Keratinocyte (primary cell): Measurements from ENCODE around the gene S100A12. TPM values are rescaled to one million over a fixed set of nuclear protein-coding genes. Genes with fewer than 3 reads are reported as not detected.
"Not testable (repeated sequence)": the region's sequence is repeated elsewhere in the genome, so short reads cannot be mapped to it uniquely, and the experiment has no call there.

Source experiments
- DNase-seq: peaks from one replicate; pipeline ENCODE4 v3.0.0-alpha.2; 2011; ENCODE audit warnings: low read depth, missing footprints, low spot score
- FAIRE-seq: peaks from 2 replicates; lab custom pipeline; 2011; peaks lifted over from hg19 to GRCh38; lab: Jason Lieb, UNC
- H2AFZ ChIP-seq: 2 replicates; pipeline ENCODE4 v1.6.0; 2012; ENCODE audit warnings: low read length, control low read depth, inconsistent platforms; ENCODE audit not compliant: control insufficient read depth
- H3K27ac ChIP-seq: 2 replicates; pipeline ENCODE4 v1.5.1; 2011; ENCODE audit warnings: low read length; ENCODE audit not compliant: control insufficient read depth, insufficient read depth
- H3K27me3 ChIP-seq: 3 replicates; pipeline ENCODE4 v1.6.0; 2011; ENCODE audit warnings: low read length; ENCODE audit not compliant: control insufficient read depth, insufficient read depth; ENCODE audit errors: extremely low read depth
- H3K36me3 ChIP-seq, 2 experiments: 2 replicates in 1 of 2; 3 replicates in 1 of 2; pipeline ENCODE4 v1.5.1; 2011; ENCODE audit warnings: low read length in 2 of 2, mild to moderate bottlenecking in 1 of 2; ENCODE audit not compliant: control insufficient read depth in 2 of 2, insufficient read depth in 2 of 2; ENCODE audit errors: extremely low read depth in 1 of 2
- H3K4me1 ChIP-seq: 3 replicates; pipeline ENCODE4 v1.5.1; 2011; ENCODE audit warnings: low read length; ENCODE audit not compliant: control insufficient read depth, insufficient read depth; ENCODE audit errors: extremely low read depth
- H3K4me2 ChIP-seq: 3 replicates; pipeline ENCODE4 v1.6.0; 2011; ENCODE audit warnings: low read depth, low read length; ENCODE audit not compliant: control insufficient read depth, insufficient read depth; ENCODE audit errors: extremely low read depth
- H3K4me3 ChIP-seq, 3 experiments: fragments of 200-600 bp in 1 of 3; sonication (generic) in 1 of 3; 2 replicates in 2 of 3; 3 replicates in 1 of 3; pipeline ENCODE4 v1.5.1; 2011 to 2016; ENCODE audit warnings: low read length in 3 of 3, mild to moderate bottlenecking in 3 of 3, control low read depth in 2 of 3, inconsistent platforms in 1 of 3, low read depth in 1 of 3, mixed read lengths in 1 of 3, mixed run types in 1 of 3, moderate library complexity in 1 of 3; ENCODE audit not compliant: control insufficient read depth in 2 of 3, insufficient read depth in 2 of 3; ENCODE audit errors: extremely low read depth in 1 of 3
- H3K79me2 ChIP-seq: 2 replicates; pipeline ENCODE4 v1.6.0; 2012; ENCODE audit warnings: low read length; ENCODE audit not compliant: control insufficient read depth, insufficient read depth
- H3K9ac ChIP-seq: 3 replicates; pipeline ENCODE4 v1.6.0; 2011; ENCODE audit warnings: low read length; ENCODE audit not compliant: control insufficient read depth, insufficient read depth; ENCODE audit errors: extremely low read depth
- H3K9me1 ChIP-seq: 3 replicates; pipeline ENCODE4 v1.6.0; 2011; ENCODE audit warnings: low read length; ENCODE audit not compliant: control insufficient read depth, insufficient read depth; ENCODE audit errors: extremely low read depth
- H3K9me3 ChIP-seq: 2 replicates; pipeline ENCODE4 v1.5.1; 2012; ENCODE audit warnings: low read depth, low read length; ENCODE audit not compliant: control insufficient read depth
- H4K20me1 ChIP-seq: 3 replicates; pipeline ENCODE4 v1.6.0; 2011; ENCODE audit warnings: low read length; ENCODE audit not compliant: control insufficient read depth, insufficient read depth; ENCODE audit errors: extremely low read depth
- CTCF ChIP-seq, 3 experiments: IDR thresholded peaks in 1 of 3; conservative IDR thresholded peaks in 1 of 3; optimal IDR thresholded peaks in 1 of 3; 2 replicates in 2 of 3; 3 replicates in 1 of 3; pipeline versions ENCODE3 to v1.5.1; 2011; ENCODE audit warnings: low read length in 3 of 3, mild to moderate bottlenecking in 3 of 3, moderate library complexity in 2 of 3, control low read depth in 1 of 3, inconsistent platforms in 1 of 3; ENCODE audit not compliant: insufficient read depth in 2 of 3; ENCODE audit errors: extremely low read depth in 1 of 3
- EZH2 ChIP-seq: IDR thresholded peaks from one replicate; pipeline ENCODE4 v1.6.1; 2012; ENCODE audit warnings: inconsistent platforms, mild to moderate bottlenecking, low read length, moderate library complexity
- dilution Hi-C: fragments of 300-500 bp; cut with MboI; formaldehyde crosslinking; loops from one replicate; pipeline ENCODE4 v1.7.0; 2020; ENCODE audit warnings: low sequenced_read_pairs; ENCODE audit not compliant: extremely low pct_ligation_motif_present
- polyA plus RNA-seq, 5 experiments: library from polyadenylated mRNA; depleted of rRNA in 3 of 5; stranded (reverse) in 3 of 5; stranded (forward) in 1 of 5; unstranded in 1 of 5; fragments of >200 nt; gene quantifications; 1 replicate in 1 of 5; 2 replicates in 3 of 5; 3 replicates in 1 of 5; pipeline versions ENCODE4 v1.2.1 to v1.2.3, GENCODE V29; 2011 to 2012; ENCODE audit warnings: missing spikeins in 2 of 5, low read depth in 1 of 5, low replicate concordance in 1 of 5

Gene S100A12
- polyA plus RNA-seq, 1 donor (not counting 4 experiments of a cell fraction or from before 2014, with no cell fraction given) = 1.5 TPM

GRCh38 chr1:153407274-153407673, 31.9 kb upstream of the S100A12 start:
- H3K4me3 ChIP-seq, DNase-seq, H4K20me1 ChIP-seq, H3K9ac ChIP-seq, H2AFZ ChIP-seq, H3K9me3 ChIP-seq, H3K79me2 ChIP-seq, H3K27ac ChIP-seq, H3K9me1 ChIP-seq, H3K4me2 ChIP-seq, FAIRE-seq, H3K4me1 ChIP-seq, H3K36me3 ChIP-seq: not testable (repeated sequence)
- dilution Hi-C loops = loop anchor here (10.0 kb wide), 1 partner anchor 52 kb away; the partner anchor contains the start of gene S100A9
- peaks cover 16% of the 10 kb centered on the region for H3K27me3 ChIP-seq

GRCh38 chr1:153405825-153406599, 30.6 kb upstream of the S100A12 start:
- dilution Hi-C loops = loop anchor here (10.0 kb wide), 1 partner anchor 51 kb away; the partner anchor contains the start of gene S100A9
- H3K27ac ChIP-seq, H3K9me3 ChIP-seq, DNase-seq, H3K36me3 ChIP-seq, H2AFZ ChIP-seq, H4K20me1 ChIP-seq, FAIRE-seq, H3K4me1 ChIP-seq, H3K9ac ChIP-seq, H3K9me1 ChIP-seq, H3K4me3 ChIP-seq, H3K4me2 ChIP-seq, H3K79me2 ChIP-seq: not testable (repeated sequence)
- peaks cover 23% of the 10 kb centered on the region for H3K27me3 ChIP-seq

DNA sequence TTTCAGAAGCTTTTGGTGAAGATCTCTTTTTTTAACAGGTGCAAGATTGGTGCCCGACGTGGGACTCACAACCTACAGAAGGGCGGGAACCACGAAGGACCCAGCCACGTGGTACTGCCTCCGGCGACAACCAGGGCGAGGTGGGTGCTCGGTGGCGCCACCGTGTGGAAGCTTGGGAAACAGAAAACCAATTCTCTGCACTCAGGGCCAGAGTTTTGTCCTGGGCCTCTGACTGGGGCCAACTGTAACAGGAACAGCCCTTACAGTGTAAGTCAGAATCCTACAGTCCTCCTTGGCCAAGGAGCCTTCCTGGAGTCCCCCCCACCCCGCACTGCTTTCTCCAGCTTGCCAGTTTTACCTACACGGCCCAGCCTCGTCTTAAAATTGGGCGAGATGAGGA, 29.3 kb upstream of the S100A12 start:
- no peak for DNase-seq
- Histone ChIP-seq H2AFZ (no peak overlapping the region), H3K79me2 (no peaks in the 10 kb centered on the region), H3K36me3 (no peaks in the 10 kb centered on the region), H3K9ac (no peak overlapping the region), H3K27me3 (peaks cover 23% of the 10 kb centered on the region), H3K4me2 (no peak overlapping the region), H3K4me1 (no peaks in the 10 kb centered on the region), H3K4me3 (no peak overlapping the region), H3K9me3 (no peaks in the 10 kb centered on the region), H3K27ac (no peak overlapping the region), H3K9me1 (no peaks in the 10 kb centered on the region), H4K20me1 (no peaks in the 10 kb centered on the region)
- no peak for TF ChIP-seq EZH2
- TF ChIP-seq CTCF (optimal IDR thresholded peaks at IDR 0.05 in 1 of 3, IDR thresholded peaks at IDR 0.05 in 1 of 3, conservative IDR thresholded peaks at IDR 0.05 in 1 of 3; ENCODE audit: extremely low read depth in 1 of 3, insufficient read depth in 2 of 3, low read length in 3 of 3) = peak; percentile 66 to 80 (median 79)
- no peak for FAIRE-seq
- dilution Hi-C loops = loop anchor here (10.0 kb wide), 1 partner anchor 50 kb away; the partner anchor contains the start of gene S100A9
